GM12865 (cell line): Measurements from ENCODE around the gene LRP1.

Source experiments
- DNase-seq: peaks from one replicate; pipeline ENCODE4 v3.0.0; 2010; ENCODE audit warnings: low read depth
- H3K4me3 ChIP-seq: 2 replicates; pipeline ENCODE4 v1.5.1; 2011; ENCODE audit warnings: mild to moderate bottlenecking, low read depth, low read length, control low read depth
- TF ChIP-seq, protein P1 (sequence below): IDR thresholded peaks from 2 replicates; pipeline ENCODE4 v1.5.1; 2011; ENCODE audit warnings: low read length, control low read depth, low read depth, inconsistent platforms; ENCODE audit not compliant: insufficient read depth; ENCODE audit errors: missing control alignments

Gene LRP1

DNA sequence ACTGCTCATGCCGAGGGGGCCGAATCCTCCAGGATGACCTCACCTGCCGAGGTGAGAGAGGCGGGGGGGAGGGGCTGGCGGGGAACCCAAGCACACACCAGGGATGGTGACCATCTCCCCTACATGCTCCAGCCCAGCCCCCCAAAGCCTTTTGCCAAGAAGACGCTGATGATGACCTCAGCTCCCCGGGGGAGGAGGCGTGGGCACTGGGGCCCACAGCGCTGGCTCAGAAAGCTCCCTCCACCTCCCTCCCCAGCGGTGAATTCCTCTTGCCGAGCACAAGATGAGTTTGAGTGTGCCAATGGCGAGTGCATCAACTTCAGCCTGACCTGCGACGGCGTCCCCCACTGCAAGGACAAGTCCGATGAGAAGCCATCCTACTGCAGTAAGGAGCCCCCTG is 64.6 kb downstream of the LRP1 start:
- no peak for DNase-seq
- no peak overlapping the region for H3K4me3 ChIP-seq
- TF ChIP-seq, protein P1, sequence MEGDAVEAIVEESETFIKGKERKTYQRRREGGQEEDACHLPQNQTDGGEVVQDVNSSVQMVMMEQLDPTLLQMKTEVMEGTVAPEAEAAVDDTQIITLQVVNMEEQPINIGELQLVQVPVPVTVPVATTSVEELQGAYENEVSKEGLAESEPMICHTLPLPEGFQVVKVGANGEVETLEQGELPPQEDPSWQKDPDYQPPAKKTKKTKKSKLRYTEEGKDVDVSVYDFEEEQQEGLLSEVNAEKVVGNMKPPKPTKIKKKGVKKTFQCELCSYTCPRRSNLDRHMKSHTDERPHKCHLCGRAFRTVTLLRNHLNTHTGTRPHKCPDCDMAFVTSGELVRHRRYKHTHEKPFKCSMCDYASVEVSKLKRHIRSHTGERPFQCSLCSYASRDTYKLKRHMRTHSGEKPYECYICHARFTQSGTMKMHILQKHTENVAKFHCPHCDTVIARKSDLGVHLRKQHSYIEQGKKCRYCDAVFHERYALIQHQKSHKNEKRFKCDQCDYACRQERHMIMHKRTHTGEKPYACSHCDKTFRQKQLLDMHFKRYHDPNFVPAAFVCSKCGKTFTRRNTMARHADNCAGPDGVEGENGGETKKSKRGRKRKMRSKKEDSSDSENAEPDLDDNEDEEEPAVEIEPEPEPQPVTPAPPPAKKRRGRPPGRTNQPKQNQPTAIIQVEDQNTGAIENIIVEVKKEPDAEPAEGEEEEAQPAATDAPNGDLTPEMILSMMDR: no peak

DNA sequence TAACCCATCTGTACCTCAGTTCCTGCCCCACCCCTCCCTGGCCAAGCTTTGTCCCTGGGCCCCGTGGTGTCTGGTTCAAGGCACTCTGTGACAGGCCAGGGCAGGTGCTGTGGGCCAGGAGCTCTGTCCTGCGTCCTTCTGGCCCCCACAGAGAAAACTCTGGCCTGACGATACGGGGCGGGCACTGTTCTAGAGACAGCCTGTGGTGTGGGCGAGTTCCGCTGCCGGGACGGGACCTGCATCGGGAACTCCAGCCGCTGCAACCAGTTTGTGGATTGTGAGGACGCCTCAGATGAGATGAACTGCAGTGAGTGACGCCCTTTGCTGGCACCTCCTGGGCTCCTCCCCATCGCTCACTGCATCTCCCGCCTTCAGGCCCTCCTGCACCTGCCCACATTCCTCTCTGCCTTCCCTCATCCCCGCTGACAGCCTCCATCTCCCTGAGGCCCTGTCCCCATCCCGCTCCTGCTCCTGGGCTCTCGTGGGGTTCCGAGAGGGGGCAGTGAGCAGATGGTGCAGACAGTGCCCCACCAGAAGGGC is 65.5 kb downstream of the LRP1 start:
- no peak overlapping the region for H3K4me3 ChIP-seq
- TF ChIP-seq, protein P1: no peak
- DNase-seq: no peak

DNA sequence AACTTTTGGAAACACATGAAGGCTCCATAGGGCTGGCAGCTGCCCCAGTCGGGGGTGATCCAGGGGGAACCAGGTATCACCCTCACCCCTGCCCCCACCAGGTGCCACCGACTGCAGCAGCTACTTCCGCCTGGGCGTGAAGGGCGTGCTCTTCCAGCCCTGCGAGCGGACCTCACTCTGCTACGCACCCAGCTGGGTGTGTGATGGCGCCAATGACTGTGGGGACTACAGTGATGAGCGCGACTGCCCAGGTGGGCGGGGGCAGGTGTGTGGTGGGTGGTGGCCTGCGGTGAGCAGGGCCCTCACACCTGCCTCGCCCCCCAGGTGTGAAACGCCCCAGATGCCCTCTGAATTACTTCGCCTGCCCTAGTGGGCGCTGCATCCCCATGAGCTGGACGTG is 66.0 kb downstream of the LRP1 start:
- TF ChIP-seq, protein P1: no peak
- no peak for DNase-seq
- H3K4me3 ChIP-seq: no peak overlapping the region

DNA sequence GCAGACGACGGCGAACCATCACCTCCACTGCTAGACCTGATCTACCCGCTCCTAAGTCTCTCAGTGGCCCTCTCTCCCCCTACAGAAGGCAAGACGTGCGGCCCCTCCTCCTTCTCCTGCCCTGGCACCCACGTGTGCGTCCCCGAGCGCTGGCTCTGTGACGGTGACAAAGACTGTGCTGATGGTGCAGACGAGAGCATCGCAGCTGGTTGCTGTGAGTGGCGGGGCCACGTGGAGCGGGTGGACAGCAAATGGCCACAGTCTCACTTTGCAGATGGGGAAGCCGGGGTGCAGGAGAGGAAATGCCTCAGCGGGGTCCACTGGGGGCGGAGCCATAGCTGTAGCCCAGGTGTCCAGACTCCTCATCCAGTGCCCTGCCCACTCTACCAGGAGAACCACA is 66.9 kb downstream of the LRP1 start:
- DNase-seq: no peak
- H3K4me3 ChIP-seq: no peak overlapping the region

DNA sequence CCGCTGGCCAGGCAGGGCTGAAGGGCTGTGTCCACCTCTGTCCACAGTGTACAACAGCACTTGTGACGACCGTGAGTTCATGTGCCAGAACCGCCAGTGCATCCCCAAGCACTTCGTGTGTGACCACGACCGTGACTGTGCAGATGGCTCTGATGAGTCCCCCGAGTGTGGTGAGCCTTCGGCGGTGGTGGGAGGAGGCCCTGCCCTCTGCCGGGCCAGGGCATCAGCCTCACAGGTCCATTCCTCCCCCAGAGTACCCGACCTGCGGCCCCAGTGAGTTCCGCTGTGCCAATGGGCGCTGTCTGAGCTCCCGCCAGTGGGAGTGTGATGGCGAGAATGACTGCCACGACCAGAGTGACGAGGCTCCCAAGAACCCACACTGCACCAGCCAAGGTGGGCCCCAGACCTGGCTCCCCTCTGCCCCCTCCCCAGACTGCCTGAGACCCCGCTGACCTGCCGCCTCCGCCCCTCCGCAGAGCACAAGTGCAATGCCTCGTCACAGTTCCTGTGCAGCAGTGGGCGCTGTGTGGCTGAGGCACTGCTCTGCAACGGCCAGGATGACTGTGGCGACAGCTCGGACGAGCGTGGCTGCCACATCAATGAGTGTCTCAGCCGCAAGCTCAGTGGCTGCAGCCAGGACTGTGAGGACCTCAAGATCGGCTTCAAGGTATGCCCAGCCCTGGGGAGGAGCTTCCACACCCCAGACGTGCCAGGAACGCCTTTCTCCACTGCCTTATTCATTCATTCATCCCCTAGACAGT is 67.5 kb downstream of the LRP1 start:
- TF ChIP-seq, protein P1: no peak
- no peak overlapping the region for H3K4me3 ChIP-seq
- no peak for DNase-seq

More for the DNA sequence above, 66.9 kb downstream of the LRP1 start:
- TF ChIP-seq, protein P1: no peak

DNA sequence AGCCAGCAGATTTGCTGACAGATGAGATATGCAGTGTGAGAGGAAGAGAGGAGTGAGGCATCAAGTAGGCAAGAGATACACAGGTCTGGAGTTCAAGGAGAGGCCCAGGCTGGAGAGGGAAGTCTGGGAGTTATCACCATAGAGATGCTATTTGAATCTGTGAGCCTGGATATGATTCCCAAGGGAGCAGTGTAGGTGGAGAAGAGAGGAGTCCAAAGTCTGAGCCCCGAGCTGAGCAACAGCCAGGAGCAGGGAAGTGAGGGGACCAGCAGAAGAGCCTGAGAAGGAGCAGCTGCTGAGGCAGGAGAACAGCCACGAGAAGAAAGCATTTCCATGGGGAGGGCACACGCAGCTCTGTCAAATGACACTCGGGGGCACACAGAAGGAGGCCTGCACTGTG is 68.2 kb downstream of the LRP1 start:
- TF ChIP-seq, protein P1: no peak
- H3K4me3 ChIP-seq: no peak overlapping the region
- no peak for DNase-seq

DNA sequence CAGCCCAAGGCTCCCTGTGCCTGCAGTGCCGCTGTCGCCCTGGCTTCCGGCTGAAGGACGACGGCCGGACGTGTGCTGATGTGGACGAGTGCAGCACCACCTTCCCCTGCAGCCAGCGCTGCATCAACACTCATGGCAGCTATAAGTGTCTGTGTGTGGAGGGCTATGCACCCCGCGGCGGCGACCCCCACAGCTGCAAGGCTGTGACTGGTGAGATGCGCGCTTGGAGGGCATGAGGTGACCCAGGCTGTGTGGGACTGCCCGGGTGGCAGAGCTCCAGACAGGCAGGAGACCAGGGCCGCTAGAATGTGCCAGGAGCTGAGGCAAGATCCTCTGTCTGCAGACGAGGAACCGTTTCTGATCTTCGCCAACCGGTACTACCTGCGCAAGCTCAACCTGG is 68.7 kb downstream of the LRP1 start:
- TF ChIP-seq, protein P1: no peak
- no peak for DNase-seq
- no peak overlapping the region for H3K4me3 ChIP-seq
